Mucosa of rectum (tissue), 2 donors: ENCODE results near the gene TOP2A.

Experiments used
- H3K27ac ChIP-seq, 2 donors: one replicate each; pipeline ENCODE4 v1.7.0; 2013; ENCODE audit warnings: inconsistent platforms in 2 of 2, low read depth in 2 of 2, low read length in 2 of 2
- H3K27me3 ChIP-seq, 2 donors: one replicate each; pipeline ENCODE4 v1.7.0; 2013; ENCODE audit warnings: low read length in 2 of 2; ENCODE audit not compliant: control insufficient read depth in 2 of 2, insufficient read depth in 2 of 2
- H3K36me3 ChIP-seq, 2 donors: one replicate each; pipeline ENCODE4 v1.7.0; 2013; ENCODE audit warnings: low read length in 2 of 2; ENCODE audit not compliant: control insufficient read depth in 2 of 2, insufficient read depth in 2 of 2
- H3K4me1 ChIP-seq, 2 donors: one replicate each; pipeline ENCODE4 v1.7.0; 2013; ENCODE audit warnings: low read length in 2 of 2, mild to moderate bottlenecking in 1 of 2; ENCODE audit not compliant: control insufficient read depth in 2 of 2, insufficient read depth in 2 of 2
- H3K4me3 ChIP-seq, 2 donors: one replicate each; pipeline ENCODE4 v1.7.0; 2013; ENCODE audit warnings: low read length in 2 of 2
- H3K9ac ChIP-seq, 2 donors: one replicate each; pipeline ENCODE4 v1.7.0; 2013; ENCODE audit warnings: low read length in 2 of 2, low read depth in 1 of 2, mild to moderate bottlenecking in 1 of 2
- H3K9me3 ChIP-seq, 2 donors: one replicate each; pipeline ENCODE4 v1.7.0; 2013; ENCODE audit warnings: low read length in 2 of 2; ENCODE audit not compliant: control insufficient read depth in 2 of 2
- donor health status: healthy.
- donor health status: Normal muscosa, but diverticular disease.

Gene TOP2A

DNA sequence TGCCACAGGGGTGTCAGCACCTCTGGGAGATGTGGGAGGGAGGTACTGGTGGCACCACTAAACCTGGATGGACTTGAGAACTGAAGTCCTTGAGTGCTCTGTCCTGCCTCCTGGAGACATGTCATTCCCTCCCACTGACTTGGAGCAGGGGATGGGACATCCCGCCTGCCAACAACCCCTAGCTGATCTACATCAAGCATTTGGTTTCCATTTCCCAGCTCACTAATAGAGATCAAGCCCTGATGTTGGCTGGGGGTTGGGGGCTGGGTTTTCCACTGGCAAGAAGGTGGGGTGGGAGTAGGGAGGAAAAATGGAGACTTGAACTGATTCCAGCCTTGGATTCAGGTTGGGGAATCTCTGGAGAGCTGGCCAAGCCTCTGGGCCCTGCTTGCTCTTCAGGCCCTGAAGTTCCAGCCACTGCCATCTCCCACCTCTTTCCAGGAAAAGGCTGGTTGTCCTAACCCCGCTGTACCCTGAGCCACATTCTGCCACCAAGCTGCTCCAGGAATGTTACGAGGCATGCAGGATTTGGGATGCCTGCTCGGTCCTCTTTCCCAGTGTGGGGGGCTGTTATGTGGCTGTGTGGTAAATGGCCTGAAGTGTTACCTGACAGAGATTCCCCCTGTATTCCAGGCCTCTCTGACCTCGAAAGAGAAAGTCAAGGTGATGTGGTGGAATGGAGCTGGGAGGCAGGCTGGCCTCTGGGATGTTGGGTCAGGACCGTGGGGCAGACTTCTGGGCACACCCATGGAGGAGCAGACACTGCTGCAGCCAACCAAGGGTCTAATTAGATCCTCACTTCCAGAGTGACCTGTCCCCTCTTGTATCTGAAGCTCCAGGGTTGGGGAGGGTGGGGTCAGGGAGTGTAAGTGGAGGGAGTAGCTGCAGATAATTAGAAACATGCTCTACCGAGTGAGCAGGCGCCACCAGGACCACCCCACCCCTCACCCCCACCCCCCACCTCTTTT is 42.2 kb upstream of the TOP2A start:
- Histone ChIP-seq H3K9me3 (no peaks in the 10 kb centered on the region), H3K9ac (no peak overlapping the region), H3K27ac (no peak overlapping the region), H3K4me1 (peaks cover 0 to 3% of the 10 kb centered on the region in 2 donors), H3K27me3 (no peaks in the 10 kb centered on the region), H3K4me3 (no peak overlapping the region), H3K36me3 (peaks cover 17 to 23% of the 10 kb centered on the region in 2 donors)

DNA sequence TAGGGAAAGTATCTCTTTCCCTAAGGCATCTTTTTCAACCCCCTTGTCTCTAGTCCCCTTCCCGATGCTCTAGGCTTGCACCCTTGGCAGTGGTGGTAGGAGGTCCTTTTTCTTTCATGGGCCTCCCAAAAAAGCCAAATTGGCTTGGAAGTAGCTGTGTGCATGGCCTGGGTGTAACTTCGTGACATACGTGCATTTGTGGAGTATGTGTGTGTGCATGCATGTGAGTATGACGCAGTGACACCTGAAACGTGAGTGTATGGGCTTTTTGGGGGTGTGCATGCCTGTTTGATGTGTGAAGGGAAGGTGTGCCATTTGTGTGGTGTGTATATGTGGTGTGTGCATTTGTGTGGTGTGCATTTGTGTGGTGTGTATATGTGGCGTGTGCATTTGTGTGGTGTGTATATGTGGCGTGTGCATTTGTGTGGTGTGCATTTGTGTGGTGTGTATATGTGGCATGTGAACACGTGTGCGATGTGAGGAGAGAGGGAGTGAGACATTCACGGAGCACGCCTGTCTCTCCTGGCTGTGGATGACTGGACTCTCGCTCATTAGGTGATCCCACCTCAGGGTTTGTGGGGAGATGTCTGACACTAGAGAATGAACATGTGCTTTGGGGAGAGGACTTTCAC is 41.3 kb upstream of the TOP2A start:
- no peaks in the 10 kb centered on the region for H3K9me3 ChIP-seq
- peaks cover 26 to 32% of the 10 kb centered on the region in 2 donors for H3K36me3 ChIP-seq
- peak overlapping the region in 1 of 2 donors; percentile 21 for H3K27ac ChIP-seq
- no peaks in the 10 kb centered on the region for H3K27me3 ChIP-seq
- H3K4me3 ChIP-seq, result no peak overlapping the region
- H3K9ac ChIP-seq, result no peak overlapping the region
- H3K4me1 ChIP-seq, result peaks cover 0 to 3% of the 10 kb centered on the region in 2 donors

DNA sequence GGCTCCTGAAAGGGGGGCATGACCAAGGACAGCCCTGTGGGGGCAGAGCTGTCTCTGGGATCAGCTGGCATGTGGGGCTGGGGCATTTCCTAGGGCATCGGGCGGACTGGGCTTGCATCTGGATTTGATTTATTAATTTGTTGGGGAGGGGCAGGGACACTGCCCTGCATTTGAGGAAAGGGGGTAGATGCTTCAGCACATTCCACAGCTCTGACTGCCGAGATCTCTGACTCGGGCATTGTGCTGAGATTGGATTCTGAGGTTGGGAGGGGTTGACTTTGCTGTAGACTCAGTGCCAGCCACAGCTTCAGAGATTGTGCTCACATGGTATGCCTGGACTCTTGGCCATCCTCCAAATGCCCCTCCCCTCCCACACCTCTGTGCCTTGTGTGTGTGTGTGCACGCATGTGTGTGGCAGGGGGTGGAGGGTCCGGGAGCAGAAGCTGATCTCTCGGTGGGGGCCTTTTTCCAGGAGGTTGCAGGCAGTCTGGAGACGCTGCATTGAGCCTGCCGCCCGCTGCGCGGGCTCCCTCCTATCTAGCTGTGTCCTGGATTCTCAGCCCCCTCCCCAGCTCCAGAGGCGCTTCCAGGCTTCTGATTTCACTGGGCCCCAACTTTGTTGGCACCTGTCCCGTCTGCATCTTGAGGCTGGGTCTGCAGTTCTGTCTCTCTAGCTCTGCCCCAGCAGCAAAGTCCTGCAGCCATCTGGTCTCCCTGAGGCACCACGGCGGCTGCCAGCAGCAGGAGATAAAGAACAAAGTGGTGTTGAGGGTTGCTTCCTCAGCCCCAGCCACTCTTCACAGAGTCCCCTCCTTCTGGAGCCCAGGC is 40.5 kb upstream of the TOP2A start:
- peaks cover 0 to 3% of the 10 kb centered on the region in 2 donors for H3K4me1 ChIP-seq
- no peak overlapping the region for H3K9ac ChIP-seq
- H3K27me3 ChIP-seq, result no peaks in the 10 kb centered on the region
- H3K4me3 ChIP-seq, result no peak overlapping the region
- H3K27ac ChIP-seq, result peak overlapping the region in 1 of 2 donors; percentile 21
- peaks cover 34 to 39% of the 10 kb centered on the region in 2 donors for H3K36me3 ChIP-seq
- H3K9me3 ChIP-seq, result no peaks in the 10 kb centered on the region

DNA sequence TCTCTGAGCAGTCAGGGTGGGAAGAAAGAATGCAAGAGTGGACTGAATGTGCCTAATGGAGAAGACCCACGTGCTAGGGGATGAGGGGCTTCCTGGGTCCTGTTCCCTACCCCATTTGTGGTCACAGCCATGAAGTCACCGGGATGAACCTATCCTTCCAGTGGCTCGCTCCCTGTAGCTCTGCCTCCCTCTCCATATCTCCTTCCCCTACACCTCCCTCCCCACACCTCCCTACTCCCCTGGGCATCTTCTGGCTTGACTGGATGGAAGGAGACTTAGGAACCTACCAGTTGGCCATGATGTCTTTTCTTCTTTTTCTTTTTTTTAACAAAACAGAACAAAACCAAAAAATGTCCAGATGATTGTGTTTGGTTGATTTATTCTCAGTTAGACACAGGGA is 39.7 kb upstream of the TOP2A start:
- Histone ChIP-seq H3K9ac (no peak overlapping the region), H3K36me3 (peaks cover 39 to 48% of the 10 kb centered on the region in 2 donors), H3K27me3 (no peaks in the 10 kb centered on the region), H3K27ac (no peak overlapping the region), H3K4me1 (peaks cover under 1 to 3% of the 10 kb centered on the region in 2 donors), H3K4me3 (no peak overlapping the region), H3K9me3 (no peaks in the 10 kb centered on the region)

DNA sequence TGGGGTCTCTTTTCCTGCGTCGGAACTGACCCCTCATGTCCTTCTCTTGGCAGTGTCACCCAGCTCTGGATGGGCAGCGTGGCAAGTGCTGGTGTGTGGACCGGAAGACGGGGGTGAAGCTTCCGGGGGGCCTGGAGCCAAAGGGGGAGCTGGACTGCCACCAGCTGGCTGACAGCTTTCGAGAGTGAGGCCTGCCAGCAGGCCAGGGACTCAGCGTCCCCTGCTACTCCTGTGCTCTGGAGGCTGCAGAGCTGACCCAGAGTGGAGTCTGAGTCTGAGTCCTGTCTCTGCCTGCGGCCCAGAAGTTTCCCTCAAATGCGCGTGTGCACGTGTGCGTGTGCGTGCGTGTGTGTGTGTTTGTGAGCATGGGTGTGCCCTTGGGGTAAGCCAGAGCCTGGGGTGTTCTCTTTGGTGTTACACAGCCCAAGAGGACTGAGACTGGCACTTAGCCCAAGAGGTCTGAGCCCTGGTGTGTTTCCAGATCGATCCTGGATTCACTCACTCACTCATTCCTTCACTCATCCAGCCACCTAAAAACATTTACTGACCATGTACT is 38.8 kb upstream of the TOP2A start:
- H3K4me3 ChIP-seq, result no peak overlapping the region
- H3K4me1 ChIP-seq, result peaks cover 4 to 6% of the 10 kb centered on the region in 2 donors
- no peaks in the 10 kb centered on the region for H3K9me3 ChIP-seq
- no peak overlapping the region for H3K9ac ChIP-seq
- peaks cover 39 to 50% of the 10 kb centered on the region in 2 donors for H3K36me3 ChIP-seq
- no peaks in the 10 kb centered on the region for H3K27me3 ChIP-seq
- peak overlapping the region in 1 of 2 donors; percentile 12 for H3K27ac ChIP-seq

- no peaks in the 10 kb centered on the region for H3K27me3 ChIP-seq
- H3K4me3 ChIP-seq, result no peak overlapping the region
- H3K9ac ChIP-seq, result no peak overlapping the region
- peaks cover 11 to 18% of the 10 kb centered on the region in 2 donors for H3K4me1 ChIP-seq
- H3K9me3 ChIP-seq, result no peaks in the 10 kb centered on the region
- H3K27ac ChIP-seq, result no peak overlapping the region
- peaks cover 39 to 50% of the 10 kb centered on the region in 2 donors for H3K36me3 ChIP-seq
These were observed 36.9 kb upstream of the TOP2A start for GRCh38 chr17:40454613-40454995.

- no peak overlapping the region for H3K27ac ChIP-seq
- peaks cover 39 to 50% of the 10 kb centered on the region in 2 donors for H3K36me3 ChIP-seq
- H3K4me3 ChIP-seq, result no peak overlapping the region
- H3K27me3 ChIP-seq, result no peaks in the 10 kb centered on the region
- no peaks in the 10 kb centered on the region for H3K9me3 ChIP-seq
- no peak overlapping the region for H3K9ac ChIP-seq
- H3K4me1 ChIP-seq, result peaks cover 14 to 22% of the 10 kb centered on the region in 2 donors
These were observed 36.4 kb upstream of the TOP2A start for GRCh38 chr17:40453881-40454612.

DNA sequence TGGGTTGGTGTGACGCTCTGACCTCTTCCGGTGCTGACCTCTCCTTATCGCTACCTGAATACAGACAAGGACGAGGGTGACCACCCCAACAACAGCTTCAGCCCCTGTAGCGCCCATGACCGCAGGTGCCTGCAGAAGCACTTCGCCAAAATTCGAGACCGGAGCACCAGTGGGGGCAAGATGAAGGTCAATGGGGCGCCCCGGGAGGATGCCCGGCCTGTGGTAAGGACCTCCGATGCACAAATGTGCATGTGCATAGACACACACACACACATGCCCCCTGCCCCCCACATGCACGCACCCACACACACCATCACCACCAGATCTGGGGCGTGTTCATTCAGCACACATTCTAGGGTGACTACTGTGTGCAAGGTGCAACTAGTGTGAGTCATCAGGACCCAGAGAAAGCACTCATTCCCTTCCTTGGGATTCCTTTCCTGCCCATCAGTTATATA is 35.3 kb upstream of the TOP2A start:
- Histone ChIP-seq H3K27me3 (no peaks in the 10 kb centered on the region), H3K36me3 (peaks cover 39 to 49% of the 10 kb centered on the region in 2 donors), H3K27ac (no peak overlapping the region), H3K4me1 (peaks cover 25 to 33% of the 10 kb centered on the region in 2 donors), H3K9ac (no peak overlapping the region), H3K9me3 (no peaks in the 10 kb centered on the region), H3K4me3 (no peak overlapping the region)

DNA sequence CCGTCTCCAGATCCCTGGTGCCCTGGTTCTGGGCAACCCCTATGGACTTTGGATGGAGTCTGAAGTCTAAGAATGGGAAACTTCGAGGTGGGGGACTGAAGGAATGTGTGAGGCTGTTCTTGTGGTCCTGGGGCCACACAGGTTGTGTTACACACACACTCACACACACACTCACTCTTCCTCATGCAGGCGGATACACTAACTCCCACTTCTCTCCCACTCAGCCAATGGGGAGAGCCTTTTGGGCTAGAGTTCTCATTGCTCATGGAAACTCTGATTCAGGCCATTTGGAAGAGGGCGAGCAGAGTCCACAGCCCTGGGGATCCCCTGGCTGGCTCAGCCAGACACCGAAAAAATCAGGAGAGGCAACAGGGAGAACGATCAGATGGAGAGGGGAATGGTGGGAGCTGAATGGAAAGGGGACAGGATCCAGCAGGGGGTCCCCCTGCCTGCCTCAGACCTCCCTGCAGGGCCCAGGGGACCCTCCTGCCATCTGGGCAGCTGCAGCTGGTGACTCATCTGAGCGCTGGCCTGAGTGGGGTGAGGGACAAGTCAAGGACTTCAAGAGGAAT is 34.6 kb upstream of the TOP2A start:
- H3K9ac ChIP-seq, result no peak overlapping the region
- peak overlapping the region; percentile 25 to 29 for H3K27ac ChIP-seq
- no peaks in the 10 kb centered on the region for H3K9me3 ChIP-seq
- peaks cover 32 to 40% of the 10 kb centered on the region in 2 donors for H3K4me1 ChIP-seq
- peaks cover 37 to 43% of the 10 kb centered on the region in 2 donors for H3K36me3 ChIP-seq
- H3K4me3 ChIP-seq, result no peak overlapping the region
- H3K27me3 ChIP-seq, result no peaks in the 10 kb centered on the region
